Suprapubic skin (tissue), 4 donors: ENCODE measurements around the gene SPECC1.

Source experiments
- CTCF ChIP-seq, 2 donors: fragments of 200-600 bp in 1 of 2; fragments of 450-650 bp in 1 of 2; sonication (generic) in 1 of 2; IDR thresholded peaks; one replicate each; pipeline ENCODE4 v1.5.1; 2016 to 2019; ENCODE audit warnings: antibody characterized with exemption in 2 of 2, mild to moderate bottlenecking in 1 of 2, moderate library complexity in 1 of 2
- EP300 ChIP-seq: sonication (generic); formaldehyde crosslinking; IDR thresholded peaks from one replicate; pipeline ENCODE4 v1.6.1; 2017; ENCODE audit warnings: antibody characterized with exemption
- POLR2A ChIP-seq, 2 donors: fragments of 450-650 bp; IDR thresholded peaks; one replicate each; pipeline ENCODE4 v1.6.1; 2017; ENCODE audit warnings: antibody characterized with exemption in 2 of 2, mild to moderate bottlenecking in 2 of 2, moderate library complexity in 2 of 2
- POLR2AphosphoS5 ChIP-seq, 3 donors: sonication (generic); formaldehyde crosslinking; IDR thresholded peaks; one replicate each; pipeline ENCODE4 v1.6.1; 2017; ENCODE audit warnings: antibody characterized with exemption in 3 of 3

DNA sequence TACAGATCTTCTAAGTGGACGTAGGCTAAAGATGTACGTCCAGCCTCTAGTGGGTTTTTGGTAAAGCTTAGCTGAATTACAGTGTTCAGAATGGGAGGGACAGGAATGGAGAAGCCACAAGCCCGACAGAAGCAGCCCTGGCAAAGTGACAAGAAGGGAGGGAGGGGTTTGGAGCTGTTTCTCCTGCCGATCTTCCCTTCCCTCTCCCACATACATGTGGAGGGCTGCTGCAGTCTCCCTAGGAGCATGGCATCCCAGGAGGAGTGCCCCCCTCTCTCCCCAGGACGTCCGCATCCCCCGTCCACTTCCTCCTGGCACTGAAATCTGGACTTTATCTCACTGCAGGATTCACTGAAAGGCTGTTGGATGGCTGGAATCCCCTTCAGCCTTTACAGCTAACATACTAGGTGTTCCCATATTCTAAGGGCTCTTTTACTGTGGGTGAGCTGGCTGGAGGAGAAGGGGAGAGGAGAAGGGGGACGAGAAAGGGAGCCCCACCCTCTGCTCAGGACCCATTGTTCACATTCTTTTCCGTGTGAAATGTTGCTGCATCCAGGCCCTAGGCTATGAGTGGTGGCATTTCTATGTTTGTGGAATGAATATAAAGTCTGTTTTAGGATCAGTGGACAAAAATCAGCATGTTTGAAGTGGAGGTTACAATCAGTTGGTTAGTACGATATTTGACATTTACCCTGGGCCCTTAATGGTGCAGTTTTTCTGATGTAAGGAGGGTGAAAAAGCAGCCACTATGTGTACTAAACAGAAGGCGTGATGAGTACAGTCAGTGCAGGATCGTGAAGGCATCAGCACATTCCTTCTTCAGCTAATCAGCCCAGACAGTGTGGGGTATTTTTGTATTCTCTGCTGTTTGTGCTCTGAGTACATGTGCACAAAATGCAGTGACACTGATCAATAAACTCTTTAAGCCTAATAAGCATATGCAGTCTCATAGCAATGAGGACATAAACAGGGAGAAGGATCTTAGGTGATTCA lies 94.6 kb downstream of the SPECC1 start:
- TF ChIP-seq CTCF (IDR thresholded peaks at IDR 0.05) (no peak), POLR2A (IDR thresholded peaks at IDR 0.05) (no peak), EP300 (no peak), POLR2AphosphoS5 (IDR thresholded peaks at IDR 0.05) (no peak)
